NB4 (cell line): ENCODE measurements around the gene CXCR4.

Experiments
- CTCF ChIP-seq: IDR thresholded peaks from one replicate; pipeline ENCODE4 v1.5.1; 2012; ENCODE audit warnings: low read depth, low read length
- MAX ChIP-seq: IDR thresholded peaks from 2 replicates; pipeline ENCODE4 v1.6.1; 2011; ENCODE audit warnings: low read depth, low read length
- MYC ChIP-seq: IDR thresholded peaks from 2 replicates; pipeline ENCODE4 v1.6.1; 2011; ENCODE audit warnings: low read depth, low read length
- POLR2A ChIP-seq: IDR thresholded peaks from 2 replicates; pipeline ENCODE4 v1.6.1; 2011; ENCODE audit warnings: mild to moderate bottlenecking; ENCODE audit not compliant: insufficient read length; ENCODE audit errors: extremely low read depth

GRCh38 chr2:136132825-136133155 is 14.8 kb upstream of the CXCR4 start:
- TF ChIP-seq CTCF (no peak), POLR2A (no peak), MYC (no peak), MAX (no peak)
